Measurements from ENCODE around the gene TUFM.
"Not testable (repeated sequence)": the region's sequence is repeated elsewhere in the genome, so short reads cannot be mapped to it uniquely, and the experiment has no call there.

The TUFM gene

GRCh38 chr16:28838558-28838918, 7.6 kb downstream of the TUFM start:
- DNase-seq, result no peak

GRCh38 chr16:28837672-28838557, 8.2 kb downstream of the TUFM start:
- no peak for DNase-seq

GRCh38 chr16:28836761-28837064, 9.4 kb downstream of the TUFM start:
- DNase-seq, result no peak

GRCh38 chr16:28835864-28836760, 10.0 kb downstream of the TUFM start:
- no peak for DNase-seq

GRCh38 chr16:28834873-28835863, 11.0 kb downstream of the TUFM start:
- DNase-seq, result no peak

GRCh38 chr16:28834349-28834748, 11.8 kb downstream of the TUFM start:
- no peak for DNase-seq

- no peak for DNase-seq
Observed at GRCh38 chr16:28830531-28830930, 15.6 kb downstream of the TUFM start.

GRCh38 chr16:28829747-28830146, 16.4 kb downstream of the TUFM start:
- DNase-seq, result no peak

GRCh38 chr16:28826141-28826540, 20.0 kb downstream of the TUFM start:
- no peak for DNase-seq

GRCh38 chr16:28824717-28824973, 21.5 kb downstream of the TUFM start:
- DNase-seq, result no peak

GRCh38 chr16:28823873-28824716, 22.1 kb downstream of the TUFM start:
- DNase-seq, result peak; percentile 35

GRCh38 chr16:28823291-28823872, 22.8 kb downstream of the TUFM start:
- no peak for DNase-seq

- DNase-seq, result no peak
Observed at GRCh38 chr16:28822520-28823290, 23.4 kb downstream of the TUFM start, which contains the start of gene ATXN2L. Gene ATXN2L, plus strand, starts transcription at chr16:28822999. Its CDS starts 261 bp downstream, at chr16:28823260.

- DNase-seq, result no peak
Observed at GRCh38 chr16:28821874-28822519, 24.2 kb downstream of the TUFM start.

GRCh38 chr16:28820546-28820945, 25.6 kb downstream of the TUFM start:
- DNase-seq, result not testable (repeated sequence)

- no peak for DNase-seq
Observed at GRCh38 chr16:28820016-28820415, 26.1 kb downstream of the TUFM start.

- DNase-seq, result not testable (repeated sequence)
Observed at GRCh38 chr16:28807445-28808120, 38.6 kb downstream of the TUFM start.

- DNase-seq, result not testable (repeated sequence)
Observed at GRCh38 chr16:28802235-28803019, 43.7 kb downstream of the TUFM start.
